Neural cell (in vitro differentiated cells): ENCODE results near the gene HIF3A.

Experiments used
- CTCF ChIP-seq: fragments of 450-650 bp; IDR thresholded peaks from 2 replicates; pipeline ENCODE4 v1.5.1; 2014; ENCODE audit warnings: antibody characterized with exemption, mild to moderate bottlenecking, moderate library complexity; ENCODE audit not compliant: poor library complexity, severe bottlenecking
- EP300 ChIP-seq: fragments of 450-650 bp; conservative IDR thresholded peaks from 2 replicates; pipeline ENCODE4 v1.6.1; 2014; ENCODE audit warnings: antibody characterized with exemption, mild to moderate bottlenecking, moderate library complexity; ENCODE audit not compliant: poor library complexity, severe bottlenecking
- POLR2AphosphoS5 ChIP-seq: IDR thresholded peaks from 2 replicates; pipeline ENCODE4 v1.6.1; 2012

GRCh38 chr19:46289724-46290619 is 6.9 kb upstream of the HIF3A start:
- TF ChIP-seq POLR2AphosphoS5 = no peak
- TF ChIP-seq EP300 = no peak
- no peak for TF ChIP-seq CTCF
